GM18498 (cell line): Measurements from ENCODE around the gene SLC6A15.

Experiments
- ATAC-seq: cut with Tn5 transposase; IDR thresholded peaks from one replicate; pipeline ENCODE4 v1.9.1; 2021; ENCODE audit warnings: mild to moderate bottlenecking, moderate library complexity; ENCODE audit not compliant: unreplicated experiment

The SLC6A15 gene

DNA sequence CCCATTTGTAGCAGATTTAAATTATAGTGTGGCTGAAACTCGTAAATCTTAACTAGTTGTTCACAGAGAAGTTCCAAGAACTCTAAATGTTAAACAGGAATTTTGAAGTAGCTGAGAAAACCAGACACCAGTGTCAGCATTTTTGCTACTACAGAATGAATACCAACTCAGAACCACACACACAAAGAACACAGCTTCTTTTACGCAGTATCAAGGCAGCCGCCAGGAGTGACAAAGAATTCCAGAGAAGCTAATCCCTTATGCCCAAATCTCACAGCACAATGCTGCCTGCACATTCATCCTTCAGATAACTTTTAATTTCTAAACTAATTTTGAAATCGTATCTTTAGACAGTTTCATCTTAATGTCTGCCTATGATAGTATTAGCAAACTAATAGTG, 37.4 kb downstream of the SLC6A15 start:
- ATAC-seq: no peak

DNA sequence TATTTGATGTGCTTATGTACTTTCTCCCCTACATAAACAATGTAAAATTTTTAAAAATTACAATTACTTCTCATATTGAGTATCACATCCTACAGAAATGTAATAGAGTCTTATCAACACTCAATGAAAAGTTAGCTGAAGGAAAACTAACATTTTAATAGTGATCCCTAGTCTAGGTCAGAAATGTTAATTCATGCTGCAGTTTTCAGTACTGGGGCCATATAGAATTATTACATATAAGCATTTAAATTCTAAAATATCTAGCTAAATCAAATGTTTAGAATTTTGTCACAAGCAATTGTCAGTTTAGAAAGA, 37.8 kb downstream of the SLC6A15 start:
- ATAC-seq: no peak

DNA sequence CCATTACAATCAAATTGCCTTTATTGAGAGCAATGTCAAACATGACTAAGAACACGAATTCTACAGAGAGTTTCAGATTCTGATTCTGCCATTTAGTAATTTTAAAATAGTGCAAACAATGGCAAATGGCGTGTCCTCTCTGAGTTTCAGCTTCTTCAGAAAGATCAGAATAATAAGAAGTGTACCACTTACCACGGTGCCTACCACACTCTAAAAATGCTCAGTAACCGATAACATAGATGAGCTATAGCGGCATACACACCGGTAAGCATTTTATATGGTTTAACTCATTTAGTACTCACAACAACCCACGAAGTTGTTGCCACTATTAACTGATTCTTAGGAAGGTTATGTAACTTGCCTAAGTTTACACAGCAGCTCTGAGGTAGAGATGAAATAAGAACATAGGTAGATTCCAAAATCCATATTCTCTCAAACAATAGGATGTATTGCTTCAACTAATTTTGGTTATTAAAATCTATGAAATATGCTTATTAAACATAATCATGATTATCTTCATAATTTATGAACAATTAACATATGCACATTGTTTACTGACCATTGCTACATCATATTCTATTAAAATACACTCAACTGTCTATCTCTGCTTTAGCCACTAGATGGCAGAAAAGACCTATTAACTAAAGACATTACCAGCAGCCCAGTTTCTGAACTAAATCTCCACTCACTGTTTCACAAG, 38.3 kb downstream of the SLC6A15 start:
- peak; percentile 93 for ATAC-seq

GRCh38 chr12:84862186-84862585, 50.4 kb downstream of the SLC6A15 start:
- ATAC-seq: no peak

- no peak for ATAC-seq
Measured at GRCh38 chr12:84860718-84861117, 51.9 kb downstream of the SLC6A15 start.

- no peak for ATAC-seq
Measured at GRCh38 chr12:84858796-84859195, 53.8 kb downstream of the SLC6A15 start.

- no peak for ATAC-seq
Measured at GRCh38 chr12:84857525-84858208, 54.9 kb downstream of the SLC6A15 start.

DNA sequence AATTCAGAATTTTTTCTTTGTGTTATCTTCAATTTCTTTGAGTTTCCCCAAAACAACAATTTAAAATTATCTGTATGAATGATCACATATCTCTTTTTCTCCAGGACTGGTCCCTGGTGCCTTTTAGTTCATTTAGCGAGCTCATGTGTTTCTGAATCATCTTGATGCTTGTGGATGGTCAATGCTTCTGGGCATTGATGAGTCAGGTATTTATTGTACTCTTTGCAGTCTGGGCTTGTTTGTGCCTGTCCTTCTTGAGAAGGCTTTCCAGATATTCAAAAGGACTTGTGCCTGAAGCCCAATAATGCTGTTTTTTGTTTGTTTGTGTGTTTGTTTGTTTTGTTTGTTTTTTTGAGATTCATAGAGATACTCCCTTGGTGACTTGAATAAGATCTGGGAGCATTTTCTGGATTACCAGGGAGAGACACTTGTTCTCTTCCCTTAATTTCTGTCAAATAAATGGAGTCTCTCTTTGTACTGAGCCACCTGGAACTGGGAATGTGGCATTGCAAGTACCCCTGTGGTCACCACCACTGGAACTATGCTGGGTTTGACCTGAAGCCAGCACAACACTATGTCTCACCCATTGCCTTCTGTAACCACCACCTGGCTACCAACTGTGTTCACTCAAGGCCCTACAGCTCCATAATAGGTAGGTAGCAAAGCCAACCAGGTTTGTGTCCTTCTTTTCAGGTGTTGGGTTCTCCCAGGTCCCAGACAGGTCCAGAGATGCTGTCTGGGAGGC, 56.3 kb downstream of the SLC6A15 start:
- ATAC-seq: no peak

GRCh38 chr12:84843593-84844144, 68.9 kb downstream of the SLC6A15 start:
- ATAC-seq: no peak

GRCh38 chr12:84842406-84843013, 70.1 kb downstream of the SLC6A15 start:
- ATAC-seq: peak; percentile 73

DNA sequence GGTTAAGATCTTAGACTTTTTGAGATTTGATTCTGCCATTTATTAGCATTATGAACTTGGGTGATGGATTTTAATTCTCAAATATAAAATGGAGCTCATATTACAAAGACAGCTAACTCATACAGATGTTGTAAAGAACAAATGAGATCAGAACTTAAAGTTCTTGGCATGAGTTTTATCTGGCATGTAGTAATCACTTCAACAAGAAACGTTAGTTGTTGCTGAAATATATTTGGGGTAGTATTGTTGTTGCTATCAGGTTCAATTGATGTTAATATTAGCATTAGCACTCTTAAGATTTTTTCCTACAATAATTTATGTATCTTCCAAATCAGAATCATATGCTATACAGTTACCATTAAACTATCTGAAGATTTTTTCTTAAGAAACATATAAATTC, 71.0 kb downstream of the SLC6A15 start:
- no peak for ATAC-seq

DNA sequence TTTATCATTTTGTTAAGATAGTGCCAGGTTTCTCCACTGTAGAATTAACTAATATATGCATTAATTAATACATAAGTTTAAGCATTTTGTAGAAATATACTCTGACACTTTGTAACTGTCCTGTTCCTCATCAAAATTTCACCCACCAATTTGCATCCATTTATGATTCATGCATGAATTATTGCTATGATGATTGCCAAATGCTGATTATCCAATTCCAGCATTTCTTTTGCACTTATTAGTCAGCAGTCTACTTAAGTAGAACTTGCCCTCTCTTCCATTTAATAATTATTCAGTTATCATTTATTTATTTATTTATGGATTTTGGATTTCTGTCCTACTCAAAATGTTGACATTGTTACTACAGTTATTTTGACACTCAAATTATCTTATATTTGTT, 72.2 kb downstream of the SLC6A15 start:
- ATAC-seq: no peak

DNA sequence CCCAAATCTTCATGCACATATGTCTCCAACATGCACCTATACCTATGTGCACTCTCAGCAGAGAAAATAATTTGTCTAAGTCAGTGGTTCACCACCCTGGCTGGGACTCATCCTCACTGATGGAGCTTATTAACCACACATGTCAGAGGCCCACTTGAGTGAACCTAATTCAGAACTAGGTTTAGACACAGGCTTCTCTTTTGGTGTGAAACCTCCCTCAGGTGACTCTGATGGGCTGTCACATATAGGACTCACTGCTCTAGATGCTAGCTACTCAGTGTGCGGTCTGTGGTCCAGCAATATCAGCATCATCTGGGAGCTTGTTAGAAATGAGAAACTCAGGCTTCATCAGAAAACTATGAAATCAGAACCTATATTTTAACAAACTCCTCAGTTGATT, 85.7 kb downstream of the SLC6A15 start:
- no peak for ATAC-seq

- ATAC-seq: no peak
Measured at GRCh38 chr12:84825149-84825548, 87.5 kb downstream of the SLC6A15 start.

DNA sequence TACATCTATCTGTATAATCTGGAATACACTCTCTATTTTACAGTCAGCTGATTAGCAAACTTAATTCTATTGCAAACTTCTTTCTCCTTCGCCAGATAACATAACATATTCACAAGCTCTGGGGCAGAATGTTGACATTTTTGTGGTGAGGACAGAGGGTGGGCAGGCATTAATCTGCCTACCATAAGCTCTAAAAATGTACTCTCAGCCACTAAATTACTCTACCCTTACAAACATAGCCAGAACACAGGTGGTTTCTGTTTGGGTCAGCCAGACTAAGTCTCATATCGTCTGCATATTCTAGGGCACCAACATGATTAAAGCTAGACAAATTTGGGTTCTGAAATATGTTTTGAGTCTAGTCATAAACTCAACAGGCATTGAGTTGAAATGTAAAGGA, 90.1 kb downstream of the SLC6A15 start:
- no peak for ATAC-seq

- no peak for ATAC-seq
Measured at GRCh38 chr12:84816916-84817695, 95.5 kb downstream of the SLC6A15 start.

- ATAC-seq: no peak
Measured at GRCh38 chr12:84814664-84815245, 97.8 kb downstream of the SLC6A15 start.

DNA sequence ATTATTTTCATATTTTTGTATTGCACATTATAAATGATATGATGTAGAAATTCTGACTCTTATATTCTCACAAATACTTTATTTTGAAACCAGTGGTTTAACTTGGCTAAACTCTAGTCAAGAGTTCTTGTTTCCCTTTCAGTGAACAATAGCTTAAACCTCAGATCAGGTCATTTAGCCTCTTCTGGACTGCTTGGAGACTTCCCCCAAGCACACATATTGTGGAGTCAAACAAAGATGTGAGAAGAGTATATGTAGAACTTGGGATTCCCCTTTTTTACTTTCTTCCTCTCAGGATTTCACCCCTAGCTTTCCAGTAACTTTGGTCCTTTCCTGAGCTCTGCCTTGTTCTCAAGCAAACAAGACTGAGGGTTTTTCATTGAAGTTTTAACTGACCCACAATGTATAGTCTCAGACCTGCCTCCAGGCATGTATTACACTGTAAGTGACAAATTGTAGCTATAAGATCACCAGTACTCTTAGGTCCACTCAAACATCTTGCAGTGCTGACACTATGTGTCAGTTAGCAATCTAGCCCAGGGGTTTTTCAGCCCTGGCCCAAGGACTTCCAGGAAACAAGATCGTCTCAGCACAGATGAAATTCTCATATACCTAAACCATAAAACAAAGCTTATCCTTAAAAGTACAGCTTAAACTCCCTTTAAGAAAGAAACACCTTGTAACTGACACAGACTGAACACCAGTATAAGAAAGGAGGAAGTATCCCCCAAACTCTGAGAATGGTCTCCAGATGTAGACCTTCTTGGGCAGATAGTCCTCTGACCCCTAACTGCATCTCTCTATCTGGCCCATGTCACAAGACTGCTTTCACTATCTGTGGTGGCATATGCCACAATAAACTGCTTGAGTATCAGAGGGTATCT, 98.6 kb downstream of the SLC6A15 start:
- no peak for ATAC-seq

- ATAC-seq: no peak
Measured at GRCh38 chr12:84811291-84811690, 101.3 kb downstream of the SLC6A15 start.
